Nephron (organoid): ENCODE data around the gene UBFD1.

Experiments
- H3K27ac Mint-ChIP-seq, 3 experiments: 2 replicates each; pipeline ENCODE4 v1.8.0; 2020; ENCODE audit warnings: mixed read lengths in 3 of 3, mild to moderate bottlenecking in 2 of 3, moderate library complexity in 1 of 3
- H3K27me3 Mint-ChIP-seq: 2 replicates; pipeline ENCODE4 v1.8.0; 2021; ENCODE audit warnings: low read depth, mild to moderate bottlenecking, moderate library complexity, mixed read lengths
- H3K36me3 Mint-ChIP-seq: 2 replicates; pipeline ENCODE4 v1.8.0; 2020; ENCODE audit warnings: low read depth, mixed read lengths
- H3K4me1 Mint-ChIP-seq: 2 replicates; pipeline ENCODE4 v1.8.0; 2020; ENCODE audit warnings: mixed read lengths
- H3K4me3 Mint-ChIP-seq, 3 experiments: 2 replicates each; pipeline ENCODE4 v1.8.0; 2020; ENCODE audit warnings: mild to moderate bottlenecking in 3 of 3, mixed read lengths in 3 of 3, moderate library complexity in 2 of 3
- H3K9me3 Mint-ChIP-seq: 2 replicates; pipeline ENCODE4 v1.8.0; 2020; ENCODE audit warnings: mixed read lengths
- CTCF ChIP-seq, 3 experiments: fragments of 200-600 bp; sonication (generic); IDR thresholded peaks; one replicate each; pipeline ENCODE4 v1.5.0; 2021; ENCODE audit warnings: antibody characterized with exemption in 3 of 3; ENCODE audit not compliant: unreplicated experiment in 3 of 3

The UBFD1 gene

GRCh38 chr16:23563186-23563585 lies 5.7 kb downstream of the UBFD1 start:
- Mint-ChIP-seq H3K27me3 (no peaks in the 10 kb centered on the region), H3K9me3 (no peaks in the 10 kb centered on the region), H3K4me3 (peak overlapping the region in 1 of 3 experiments; percentile 11), H3K36me3 (peaks cover 72% of the 10 kb centered on the region), H3K4me1 (peaks cover 16% of the 10 kb centered on the region), H3K27ac (no peak overlapping the region)
- no peak for TF ChIP-seq CTCF (IDR thresholded peaks at IDR 0.05; ENCODE audit: unreplicated experiment in 3 of 3)

- Mint-ChIP-seq H3K36me3 (peaks cover 72% of the 10 kb centered on the region), H3K9me3 (no peaks in the 10 kb centered on the region), H3K27me3 (no peaks in the 10 kb centered on the region), H3K27ac (no peak overlapping the region), H3K4me1 (peaks cover 7% of the 10 kb centered on the region), H3K4me3 (no peak overlapping the region)
- TF ChIP-seq CTCF (IDR thresholded peaks at IDR 0.05; ENCODE audit: unreplicated experiment in 3 of 3): no peak
These were observed 7.2 kb downstream of the UBFD1 start for GRCh38 chr16:23564575-23565363.

- peaks cover 76% of the 10 kb centered on the region for H3K36me3 Mint-ChIP-seq
- H3K4me1 Mint-ChIP-seq: no peaks in the 10 kb centered on the region
- TF ChIP-seq CTCF (IDR thresholded peaks at IDR 0.05; ENCODE audit: unreplicated experiment in 3 of 3): no peak
- no peaks in the 10 kb centered on the region for H3K27me3 Mint-ChIP-seq
- H3K27ac Mint-ChIP-seq: no peak overlapping the region
- no peak overlapping the region for H3K4me3 Mint-ChIP-seq
- no peaks in the 10 kb centered on the region for H3K9me3 Mint-ChIP-seq
These were observed 9.2 kb downstream of the UBFD1 start for GRCh38 chr16:23566724-23567123.

GRCh38 chr16:23567602-23568001 lies 10.1 kb downstream of the UBFD1 start:
- Mint-ChIP-seq H3K4me1 (no peaks in the 10 kb centered on the region), H3K27ac (no peak overlapping the region), H3K36me3 (peaks cover 75% of the 10 kb centered on the region), H3K9me3 (no peaks in the 10 kb centered on the region), H3K27me3 (no peaks in the 10 kb centered on the region), H3K4me3 (no peak overlapping the region)
- TF ChIP-seq CTCF (IDR thresholded peaks at IDR 0.05; ENCODE audit: unreplicated experiment in 3 of 3): no peak

GRCh38 chr16:23570992-23571632 lies 13.6 kb downstream of the UBFD1 start:
- Mint-ChIP-seq H3K36me3 (peaks cover 72% of the 10 kb centered on the region), H3K4me3 (no peak overlapping the region), H3K27ac (no peak overlapping the region), H3K4me1 (no peaks in the 10 kb centered on the region), H3K9me3 (no peaks in the 10 kb centered on the region), H3K27me3 (no peaks in the 10 kb centered on the region)
- TF ChIP-seq CTCF (IDR thresholded peaks at IDR 0.05; ENCODE audit: unreplicated experiment in 3 of 3): no peak
